CD4-positive, alpha-beta T cell treated with Interleukin-4 for 4 hours (primary cell): ENCODE measurements around the gene FAM174C.
"Not testable (repeated sequence)": the region's sequence is repeated elsewhere in the genome, so short reads cannot be mapped to it uniquely, and the experiment has no call there.

Source experiments
- DNase-seq: peaks from one replicate; pipeline ENCODE4 v3.0.0-alpha.2; 2020

The FAM174C gene

DNA sequence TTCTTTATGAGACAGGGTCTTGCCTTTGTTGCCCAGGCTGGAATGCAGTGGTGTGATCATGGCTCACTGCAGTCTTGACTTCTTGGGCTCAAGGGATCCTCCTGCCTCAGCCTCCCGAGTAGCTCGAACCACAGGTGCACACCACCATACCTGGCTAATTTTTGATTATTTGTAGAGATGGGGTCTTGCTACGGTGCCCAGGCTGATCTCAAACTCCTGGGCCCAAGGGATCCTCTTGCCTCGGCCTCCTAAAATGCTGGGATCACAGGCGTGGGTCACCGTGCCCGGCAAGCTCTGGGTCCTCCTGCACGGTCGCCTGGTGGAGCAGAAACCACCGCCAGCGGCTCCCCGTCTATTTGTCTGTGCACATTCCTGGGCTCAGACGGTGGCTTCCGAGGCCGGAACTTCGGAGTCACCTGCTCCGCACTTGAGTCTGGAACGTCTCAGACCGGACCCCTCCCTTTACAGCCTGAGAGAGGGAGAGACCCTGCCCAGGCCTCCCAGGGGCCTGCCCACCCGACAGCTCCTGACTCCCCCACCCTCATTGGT, 32.5 kb downstream of the FAM174C start:
- DNase-seq: no peak

DNA sequence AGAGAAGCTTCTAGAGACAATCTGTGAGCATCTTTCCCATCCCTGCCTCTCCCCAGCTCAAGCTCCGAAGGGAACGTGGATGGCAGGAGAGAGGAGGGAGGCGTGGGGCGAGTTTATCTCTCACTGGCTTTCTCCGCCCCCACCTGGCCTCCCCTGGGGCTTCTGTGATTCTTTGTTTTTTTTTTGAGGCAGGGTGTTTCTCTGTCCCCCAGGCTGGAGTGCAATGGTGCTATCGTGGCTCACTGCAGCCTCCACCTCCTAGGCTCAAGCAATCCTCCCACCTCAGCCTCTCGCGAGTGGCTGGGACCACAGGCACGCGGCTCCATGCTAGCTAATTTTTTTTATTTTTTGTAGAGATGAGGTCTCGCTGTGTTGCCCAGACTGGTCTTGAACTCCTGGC, 33.4 kb downstream of the FAM174C start:
- DNase-seq: no peak

DNA sequence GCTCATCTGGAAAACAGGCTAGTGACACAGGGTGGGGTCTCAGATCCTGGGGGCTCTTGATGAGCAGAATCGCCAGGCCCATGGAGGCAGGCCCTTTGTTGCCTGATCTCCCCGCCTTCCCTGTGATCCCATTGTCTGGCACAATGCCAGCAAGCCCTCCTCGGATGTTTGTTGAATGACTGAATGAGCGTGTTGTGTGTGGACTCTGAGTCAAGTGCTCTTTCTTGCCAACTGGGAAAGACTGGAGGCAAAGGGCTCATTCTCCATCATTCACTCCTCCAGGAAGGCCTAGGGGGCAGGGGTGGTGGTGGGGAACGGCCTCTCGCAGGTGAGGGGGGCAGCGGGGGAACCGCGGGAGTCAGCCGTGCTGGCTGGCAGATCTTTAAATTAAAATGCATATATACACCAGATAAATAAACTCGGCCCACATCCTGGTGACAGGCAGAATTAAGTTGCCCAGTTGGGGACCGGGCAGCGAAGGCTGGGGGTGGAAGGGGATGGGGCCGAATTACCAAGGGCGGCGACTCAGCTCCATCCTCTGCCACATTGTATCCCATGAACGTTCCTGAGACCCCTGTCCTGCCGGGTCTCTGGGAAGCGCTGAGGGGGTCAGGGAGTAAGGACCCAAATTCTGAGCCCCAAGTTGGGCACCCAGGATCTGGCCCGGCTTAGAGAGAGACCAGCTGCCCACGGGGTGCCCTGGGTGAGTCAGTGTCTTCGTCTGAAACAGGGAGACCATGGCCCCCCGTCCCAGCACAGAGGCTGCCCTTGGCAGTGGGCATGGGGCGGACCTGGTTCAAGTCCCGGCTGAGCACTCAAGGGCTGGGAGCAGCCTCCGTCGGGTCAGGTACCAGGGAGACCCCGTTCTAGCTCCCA, 34.9 kb downstream of the FAM174C start:
- no peak for DNase-seq

DNA sequence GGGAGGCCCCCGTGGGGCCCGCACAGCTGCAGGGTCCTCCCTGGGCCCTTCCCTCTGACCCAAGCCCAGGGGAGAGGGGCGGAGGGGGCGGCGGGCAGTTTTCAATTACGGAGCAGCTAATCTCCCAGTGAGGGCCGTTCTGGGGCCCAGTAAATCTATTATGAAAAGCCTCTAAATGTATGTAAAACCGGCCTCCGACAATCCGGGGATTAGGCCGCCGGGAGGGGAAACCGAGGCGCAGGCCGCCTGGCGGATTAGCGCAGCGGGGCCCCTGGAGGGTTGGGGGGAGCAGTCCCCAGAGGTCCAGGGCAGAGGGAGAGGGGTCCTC, 35.5 kb downstream of the FAM174C start:
- DNase-seq: no peak

DNA sequence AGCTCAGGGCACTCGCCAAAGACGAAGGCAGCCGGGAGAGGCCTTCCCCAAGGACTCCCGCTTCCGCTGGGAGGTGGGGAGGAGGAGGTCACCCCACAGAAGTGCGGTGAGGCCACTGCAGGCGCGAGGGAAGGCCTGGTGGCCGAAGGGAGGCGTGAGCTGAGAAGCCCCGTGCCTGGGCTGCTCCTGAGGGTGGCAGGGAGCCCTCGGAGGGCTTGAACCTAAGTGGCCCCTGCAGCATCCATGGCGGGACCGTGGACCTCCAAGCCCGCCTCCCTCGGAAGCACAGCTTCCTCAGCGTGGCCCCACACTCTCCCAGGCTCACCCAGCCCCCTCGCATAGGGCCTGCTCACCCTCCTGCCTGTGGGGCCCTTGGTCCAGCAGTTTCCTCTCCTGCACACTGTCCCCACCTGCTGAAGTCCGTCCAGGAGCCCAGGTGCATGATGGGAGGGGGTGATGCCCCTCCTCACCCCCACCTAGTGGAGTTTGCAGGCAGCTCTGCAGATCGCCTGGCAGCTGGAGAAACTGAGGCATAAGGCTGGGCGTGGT, 36.3 kb downstream of the FAM174C start:
- no peak for DNase-seq

DNA sequence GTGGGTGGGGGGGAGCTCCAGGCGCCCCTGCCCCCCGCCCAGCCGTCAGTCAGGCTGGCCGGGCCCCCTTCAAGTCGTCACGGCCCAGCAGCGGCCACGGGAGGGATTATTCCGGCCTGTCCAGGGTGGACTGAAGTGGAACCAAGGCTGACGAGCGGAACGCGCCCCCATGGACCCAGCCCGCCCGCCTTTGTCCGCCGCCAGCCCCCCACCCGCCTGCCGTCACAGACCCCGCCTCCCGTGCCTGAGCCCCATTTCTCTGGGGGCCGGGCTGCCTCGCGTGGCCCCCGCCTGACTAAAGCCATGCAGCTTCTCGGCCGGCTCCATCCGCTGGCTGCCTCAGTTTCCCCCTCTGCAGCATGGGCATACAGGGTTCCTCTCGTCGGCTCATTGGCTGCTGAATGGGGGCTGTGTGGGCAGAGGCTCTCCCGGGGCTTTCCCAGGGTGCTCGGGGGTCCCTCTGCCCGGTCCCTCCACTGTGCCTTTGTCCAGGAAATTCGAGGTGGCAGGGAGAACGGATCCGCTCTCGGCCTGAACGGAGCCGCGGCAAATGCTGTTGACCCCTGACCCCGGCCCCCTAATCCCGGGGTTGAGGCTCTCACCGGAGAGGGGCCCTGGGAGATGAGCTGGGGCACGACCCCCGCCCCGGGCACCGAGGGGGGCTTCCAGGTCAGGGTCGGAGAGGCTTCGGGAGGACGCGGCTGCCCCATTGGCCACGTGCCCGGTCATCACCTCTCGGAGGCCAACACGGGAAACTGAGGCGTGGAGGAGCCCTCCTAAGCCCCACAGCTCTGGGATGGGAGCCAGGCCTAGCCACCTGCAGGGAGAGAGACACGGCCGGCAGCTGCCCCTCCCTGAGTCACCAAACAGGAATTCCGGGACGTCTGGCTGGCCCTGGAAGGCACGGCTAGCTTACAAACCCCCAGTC, 37.7 kb downstream of the FAM174C start:
- DNase-seq: no peak

DNA sequence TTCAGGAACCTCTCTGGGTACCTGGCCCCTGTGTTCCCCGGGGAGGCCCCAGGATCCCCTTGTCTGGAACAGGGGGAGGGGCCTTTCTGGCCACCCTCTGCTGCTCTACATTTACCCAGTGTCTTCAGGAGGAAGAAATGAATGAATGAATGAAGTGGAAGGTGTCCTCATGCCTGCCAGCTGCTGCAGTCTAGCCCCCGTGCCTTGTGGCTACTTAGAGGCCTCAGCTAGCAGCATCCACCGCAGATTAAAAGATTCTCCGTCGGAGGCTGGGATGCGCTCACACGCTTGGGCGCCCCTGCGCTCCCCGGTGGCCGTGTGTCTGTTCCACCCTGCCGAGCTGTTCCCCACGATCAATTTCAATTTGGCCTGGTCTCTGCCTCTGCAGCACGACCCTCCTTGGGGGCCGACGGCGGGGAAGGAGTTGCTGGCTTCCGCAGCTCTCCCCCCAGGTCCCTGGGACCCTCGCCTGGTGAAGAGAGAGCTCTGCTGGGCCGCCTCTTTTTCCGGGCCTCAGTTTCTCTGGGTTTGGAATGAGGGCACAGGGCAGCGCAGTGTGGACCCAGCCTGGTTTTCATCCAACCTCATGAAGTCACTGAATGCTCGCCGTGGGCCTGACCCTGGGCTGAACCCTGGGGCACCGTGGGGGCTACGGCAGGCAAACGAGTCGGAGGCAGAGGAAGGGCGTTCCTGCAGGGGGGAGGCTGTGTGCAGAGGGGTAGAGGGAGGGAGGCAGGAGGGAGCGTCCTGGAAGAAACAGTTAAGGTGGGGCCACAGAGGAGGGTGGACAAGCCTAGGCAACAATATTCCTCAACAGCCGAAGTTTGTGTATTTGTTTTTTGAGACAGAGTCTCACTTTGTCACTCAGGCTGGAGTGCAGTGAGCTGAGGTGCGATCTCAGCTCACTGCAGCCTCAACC, 38.6 kb downstream of the FAM174C start:
- DNase-seq: no peak

DNA sequence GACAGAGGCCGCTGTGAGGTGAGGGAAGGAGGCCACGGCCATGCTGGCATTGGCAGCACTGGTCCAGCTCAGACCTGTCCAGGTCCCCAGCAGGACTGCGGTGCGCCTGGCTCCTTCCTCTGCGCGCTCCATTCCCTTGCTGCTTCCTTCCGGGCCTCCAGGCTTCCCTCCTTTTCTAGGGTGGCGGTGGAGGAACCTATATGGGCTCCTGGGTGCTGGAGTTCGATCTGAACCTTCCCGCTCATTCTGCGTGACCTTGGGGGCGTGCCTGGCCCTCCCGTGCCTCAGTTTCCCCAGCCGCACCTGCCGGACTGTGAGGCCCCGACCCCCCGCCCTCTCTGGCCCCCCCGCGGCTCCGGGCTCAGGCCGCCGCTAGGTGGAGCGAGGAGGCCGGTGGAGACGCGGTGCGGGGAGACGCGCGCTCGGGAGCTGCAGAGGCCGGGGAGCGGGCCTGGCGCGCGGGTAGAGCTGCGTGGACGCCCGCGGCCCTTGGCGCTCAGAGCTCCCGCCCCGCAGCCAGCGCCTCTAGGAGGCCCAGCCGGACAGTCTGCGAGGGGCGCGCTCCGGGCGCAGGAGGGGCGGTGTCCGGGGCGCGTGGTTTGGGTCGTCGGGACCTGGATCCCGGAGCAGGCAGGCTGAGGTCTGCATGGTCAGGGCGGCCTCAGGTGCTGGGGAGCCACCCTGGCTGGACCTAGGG, 40.3 kb downstream of the FAM174C start:
- DNase-seq: no peak

DNA sequence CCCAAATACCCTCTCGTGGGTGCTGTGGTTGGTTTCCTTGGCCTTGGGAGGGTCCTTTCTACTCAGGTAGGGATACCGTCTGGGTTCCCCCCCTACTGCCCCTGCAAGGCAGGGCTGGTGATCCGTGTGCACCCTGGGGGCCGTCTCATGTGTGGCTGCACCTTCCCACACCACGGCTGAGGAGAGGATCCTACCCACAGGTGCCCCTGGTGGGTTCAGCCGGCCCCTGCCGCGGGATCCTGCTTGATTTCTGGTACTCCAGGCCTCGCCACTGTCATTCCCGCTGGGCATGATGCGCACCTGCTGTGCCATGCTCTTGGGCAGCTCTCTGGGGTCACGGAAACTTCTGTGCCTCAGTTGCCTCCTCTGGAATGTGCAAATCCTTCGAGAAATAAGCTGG, 41.1 kb downstream of the FAM174C start:
- DNase-seq: no peak

DNA sequence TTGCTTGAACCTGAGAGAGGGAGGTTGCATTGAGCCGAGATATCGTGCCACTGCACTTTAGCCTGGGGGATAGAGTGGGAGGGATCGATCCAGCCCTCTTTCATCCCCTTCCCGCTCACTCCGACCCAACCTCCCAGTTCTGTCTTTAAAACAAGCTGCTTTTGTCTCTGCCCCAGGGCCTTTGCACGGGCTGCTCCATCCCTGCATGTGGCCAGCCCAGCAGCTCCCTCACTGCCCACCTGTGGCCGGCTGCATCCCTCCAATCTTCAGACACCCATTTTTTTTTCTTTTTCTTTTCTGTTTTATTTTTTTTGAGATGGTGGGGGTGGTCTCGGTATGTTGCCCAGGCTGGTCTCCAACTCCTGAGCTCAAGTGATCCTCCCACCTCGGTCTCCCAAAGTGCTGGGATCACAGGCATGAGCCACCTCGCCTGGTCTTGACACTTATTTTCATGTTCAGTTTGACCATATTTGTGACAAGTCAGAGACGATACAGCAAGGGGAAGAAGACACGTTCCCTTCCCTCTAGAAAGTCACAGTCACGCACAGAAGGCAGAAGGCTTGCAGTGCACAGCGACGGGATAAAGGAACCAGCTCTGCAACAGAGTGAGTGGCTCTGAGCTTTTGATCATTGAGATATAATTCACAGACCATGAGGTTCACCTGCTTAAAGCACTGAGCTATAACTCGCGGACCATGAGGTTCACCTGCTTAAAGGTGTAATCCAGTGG, 42.1 kb downstream of the FAM174C start:
- DNase-seq: no peak

DNA sequence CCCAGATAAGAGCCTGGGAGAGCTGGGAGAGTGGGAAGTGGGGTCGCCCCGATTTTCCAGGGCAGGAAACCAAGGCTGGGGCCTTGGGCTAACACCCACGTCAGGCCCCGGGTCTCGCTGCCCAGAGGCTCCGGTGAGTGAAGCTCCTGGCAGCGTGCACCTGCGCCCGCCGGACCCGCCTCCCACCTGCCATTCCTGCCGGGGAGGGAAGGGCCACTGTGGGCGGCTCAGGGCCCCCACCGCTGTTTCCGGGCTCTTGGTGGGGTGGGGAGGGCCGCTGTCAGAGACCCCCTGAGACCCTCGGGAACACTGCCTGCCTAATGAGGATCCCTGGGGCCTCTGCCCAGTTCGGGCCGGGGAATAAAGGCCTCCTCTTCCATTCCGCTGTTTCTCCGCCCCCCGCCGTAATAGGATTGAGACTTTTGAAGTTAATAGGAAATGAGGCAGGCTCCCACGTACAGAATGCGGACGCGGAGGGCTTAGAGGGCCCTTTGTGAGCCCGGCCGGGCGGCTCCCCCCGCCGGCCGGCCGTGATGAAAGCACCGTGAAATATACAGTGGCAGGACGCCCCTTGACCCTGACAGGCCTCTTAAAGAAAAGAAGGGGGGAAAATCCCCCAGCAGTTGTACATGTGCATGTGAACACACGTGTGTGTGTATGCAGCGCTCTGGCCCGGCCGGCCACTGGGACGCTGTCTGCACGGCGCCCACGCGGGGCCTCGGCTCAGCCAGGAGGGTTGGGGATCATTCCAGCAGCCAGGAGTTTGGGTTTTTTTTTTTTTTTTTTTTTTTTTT, 43.5 kb downstream of the FAM174C start:
- no peak for DNase-seq

DNA sequence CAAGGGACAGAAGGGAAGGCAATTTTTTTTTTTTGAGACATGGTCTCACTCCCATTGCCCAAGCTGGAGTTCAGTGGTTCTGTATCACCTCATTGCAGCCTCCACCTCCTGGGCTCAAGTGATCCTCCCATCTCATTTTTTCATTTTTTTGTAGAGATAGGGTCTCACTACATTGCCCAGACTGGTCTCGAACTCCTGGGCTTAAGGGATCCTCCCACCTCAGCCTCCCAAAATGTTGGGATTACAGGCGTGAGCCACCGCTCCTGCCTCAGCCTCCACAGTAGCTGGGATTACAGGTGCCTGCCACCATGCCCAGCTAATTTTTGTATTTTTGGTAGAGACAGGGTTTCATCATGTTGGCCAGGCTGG, 44.9 kb downstream of the FAM174C start:
- DNase-seq: not testable (repeated sequence)

DNA sequence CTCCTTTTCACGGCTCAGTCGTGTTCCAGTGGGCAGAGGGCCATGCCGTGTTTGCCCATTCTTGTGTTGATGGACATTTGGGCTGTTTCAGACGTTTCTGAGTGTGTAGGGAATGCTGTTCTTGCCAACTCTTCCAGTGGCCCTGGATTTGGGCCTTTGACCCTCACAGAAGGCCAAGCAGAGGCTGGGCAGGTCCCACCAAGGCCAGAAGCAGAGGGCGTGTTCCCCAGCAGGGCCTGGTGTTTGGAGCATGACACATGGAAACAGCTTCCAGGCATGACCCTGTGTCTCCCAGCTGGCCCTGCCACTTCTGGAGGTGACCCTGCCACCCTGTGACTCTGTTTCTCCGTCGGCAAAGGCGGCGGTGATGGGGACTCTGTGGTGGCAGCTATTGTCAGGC, 46.2 kb downstream of the FAM174C start:
- no peak for DNase-seq

DNA sequence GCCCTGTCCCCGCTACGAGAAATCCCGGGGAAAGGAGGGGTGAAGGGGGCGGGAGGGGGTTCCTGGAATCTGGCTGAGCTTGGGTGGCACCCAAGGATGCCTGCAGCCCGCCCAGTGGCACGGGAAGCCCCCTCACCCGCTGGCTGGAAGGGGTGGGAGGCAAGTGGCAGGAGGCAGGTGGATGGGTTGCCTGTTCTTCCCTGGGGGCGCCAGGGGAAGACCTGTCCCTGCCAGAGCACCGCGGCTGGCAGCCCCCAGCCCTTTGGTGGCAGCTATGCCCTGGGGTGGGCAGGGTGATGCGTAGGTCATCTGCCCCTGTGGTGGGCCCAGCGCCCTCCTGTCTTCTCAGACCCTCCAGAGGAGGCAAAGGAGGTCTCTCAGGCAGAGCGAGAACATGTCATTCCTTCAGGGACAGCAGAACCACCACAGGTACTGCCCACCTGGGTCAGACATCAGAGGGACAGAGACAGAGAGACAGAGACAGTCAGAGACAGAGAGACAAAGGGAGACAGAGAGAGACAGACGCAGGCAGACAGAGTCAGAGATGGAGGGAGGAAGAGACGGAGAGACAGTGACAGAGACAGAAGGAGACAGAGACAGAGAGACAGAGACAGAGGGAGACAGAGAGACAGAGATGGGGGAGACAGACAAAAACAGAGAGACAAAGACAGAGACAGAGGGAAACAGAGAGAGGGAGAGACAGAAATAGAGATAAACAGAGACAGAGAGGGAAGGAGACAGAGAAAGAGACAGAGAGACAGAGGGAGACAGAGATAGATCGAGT, 47.1 kb downstream of the FAM174C start:
- DNase-seq: no peak

DNA sequence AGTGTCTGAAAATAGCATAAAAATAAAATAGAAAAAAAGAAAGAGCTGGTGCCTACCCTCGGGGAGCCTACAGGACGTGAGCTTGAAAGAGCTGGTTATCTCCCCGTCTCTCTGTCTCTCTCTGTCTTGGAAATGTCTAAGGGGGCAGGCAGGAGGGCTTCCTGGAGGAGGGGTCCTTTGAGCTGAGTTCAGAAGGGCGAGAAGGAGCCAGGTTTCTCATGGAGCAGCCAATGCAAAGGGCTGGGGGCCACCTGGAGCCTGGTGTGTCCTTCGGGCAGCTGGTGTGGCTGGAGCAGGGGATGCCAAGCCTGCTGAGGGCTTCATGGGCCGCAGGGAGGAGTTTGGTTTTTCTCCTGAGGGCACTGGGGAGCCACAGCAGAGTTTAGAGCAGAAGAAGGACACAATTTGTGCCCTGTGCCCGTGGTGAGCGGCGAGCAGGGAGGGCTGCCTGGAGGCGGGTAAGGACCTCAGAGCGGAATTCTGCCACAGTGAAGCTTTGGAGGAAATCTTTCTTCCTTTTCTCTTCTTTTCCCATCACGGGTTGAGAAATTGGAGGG, 49.0 kb downstream of the FAM174C start:
- no peak for DNase-seq

DNA sequence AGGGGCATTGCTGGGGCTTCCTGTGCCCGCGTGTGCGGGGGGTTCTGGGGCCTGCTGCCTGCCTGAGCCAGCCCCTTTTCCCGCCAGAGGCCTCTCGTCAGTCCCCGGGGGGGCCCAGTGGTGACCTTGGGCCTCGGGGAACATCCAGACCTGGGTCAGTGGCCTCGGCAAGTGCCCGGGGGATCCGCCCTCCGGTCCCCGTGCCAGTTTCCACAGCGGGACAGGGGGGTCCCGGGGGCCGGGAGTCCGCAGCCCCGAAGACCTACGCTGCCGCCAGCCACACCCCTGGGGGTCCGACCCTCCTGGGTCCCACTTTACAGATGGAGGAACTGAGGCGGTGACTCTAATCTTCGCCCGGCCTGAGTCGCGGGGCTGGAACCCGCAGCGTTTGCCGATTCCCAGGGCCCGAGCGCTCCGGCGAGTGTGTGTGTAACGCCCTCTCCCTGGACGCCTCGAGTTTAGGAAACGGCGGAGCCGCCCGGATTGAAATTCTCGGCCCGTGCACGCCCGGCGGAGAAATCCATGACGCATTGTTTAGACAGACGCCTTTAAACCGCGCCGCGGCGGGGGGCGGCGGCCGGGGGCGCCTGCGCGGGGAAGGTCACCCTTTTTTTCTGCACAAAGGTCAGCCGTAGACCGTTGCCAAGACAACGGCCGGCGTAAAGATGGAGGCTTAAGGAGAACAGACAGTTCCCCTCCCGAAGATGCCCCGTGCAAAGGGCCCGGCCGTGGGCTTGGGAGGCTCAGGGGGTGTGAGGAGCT, 49.7 kb downstream of the FAM174C start:
- DNase-seq: no peak

DNA sequence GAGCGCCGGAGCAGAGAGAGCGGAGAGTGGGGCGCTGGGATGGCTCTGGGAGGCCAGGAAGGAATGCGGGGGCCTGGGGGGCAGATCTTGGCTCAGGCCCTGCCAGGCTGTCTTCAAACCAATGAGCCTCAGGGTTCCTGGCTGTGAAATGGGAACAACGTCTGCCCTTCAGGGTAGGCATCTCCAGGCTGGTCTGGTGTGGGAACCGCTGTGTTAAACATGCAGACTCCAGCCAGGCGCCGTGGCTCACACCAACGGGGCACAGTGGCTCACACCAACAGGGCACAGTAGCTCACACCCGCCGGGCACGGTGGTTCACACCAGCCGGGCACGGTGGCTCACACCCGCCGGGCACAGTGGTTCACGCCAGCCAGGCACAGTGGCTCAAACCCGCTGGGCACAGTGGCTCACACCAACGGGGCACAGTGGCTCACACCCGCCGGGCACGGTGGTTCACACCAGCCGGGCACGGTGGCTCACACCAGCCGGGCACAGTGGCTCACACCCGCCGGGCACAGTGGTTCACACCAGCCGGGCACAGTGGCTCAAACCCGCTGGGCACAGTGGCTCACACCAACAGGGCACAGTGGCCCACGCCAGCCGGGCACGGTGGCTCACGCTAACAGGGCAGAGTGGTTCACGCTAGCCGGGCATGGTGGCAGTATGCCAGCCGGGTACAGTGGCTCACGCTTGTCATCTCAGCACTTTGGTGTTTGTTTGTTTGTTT, 50.4 kb downstream of the FAM174C start:
- DNase-seq: no peak

DNA sequence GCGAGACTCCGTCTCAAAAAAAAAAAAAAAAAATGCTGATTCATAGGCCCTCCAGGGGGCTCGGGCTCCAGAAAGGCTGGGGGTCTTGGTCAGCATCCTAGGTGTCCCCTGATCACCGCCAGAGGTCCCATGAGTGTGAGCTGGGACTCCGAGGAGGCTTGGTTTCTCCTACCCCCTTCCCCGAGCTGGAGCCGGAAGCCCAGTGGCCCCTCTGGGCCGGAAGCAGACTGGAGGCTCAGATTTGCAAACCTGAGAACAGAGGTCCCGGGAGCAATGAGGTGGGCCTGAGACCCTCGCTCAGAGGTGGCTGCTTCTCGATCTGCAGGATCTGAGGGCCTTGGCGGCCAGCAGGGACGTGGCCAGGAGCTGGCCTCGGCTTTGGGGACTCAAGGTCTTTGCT, 51.8 kb downstream of the FAM174C start:
- DNase-seq: no peak
